Fibroblast of skin of abdomen (primary cell): Measurements from ENCODE around the gene C15orf40.

Source experiments
- DNase-seq: peaks from one replicate; pipeline ENCODE4 v3.0.0-alpha.2; 2013

C15orf40 gene

DNA sequence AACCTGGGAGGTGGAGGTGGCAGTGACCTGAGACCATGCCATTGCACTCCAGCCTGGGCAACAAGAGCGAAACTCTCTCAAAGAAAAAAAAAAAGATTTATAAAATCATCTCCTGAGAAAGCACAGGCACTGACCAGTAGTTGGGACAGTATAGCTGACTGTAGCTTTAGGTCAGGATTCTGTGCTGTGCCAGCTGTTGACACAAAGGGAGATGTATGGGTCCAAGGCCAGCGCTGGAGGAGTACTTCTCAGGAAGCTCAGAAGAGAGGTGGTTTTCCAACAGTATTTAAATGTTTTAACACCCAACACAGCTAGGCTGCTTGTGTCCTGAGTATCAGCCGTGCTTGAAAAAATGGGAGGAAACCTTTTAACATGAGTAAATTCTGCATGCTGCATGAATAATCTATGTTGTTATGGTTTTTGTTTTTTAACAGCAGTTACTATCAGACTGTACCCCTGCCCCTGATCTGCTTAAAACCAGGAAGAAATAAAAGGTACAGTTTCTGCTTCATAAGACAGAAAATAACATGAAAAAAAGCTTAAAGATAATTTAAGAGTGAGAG is 18.9 kb downstream of the C15orf40 start:
- DNase-seq: no peak

DNA sequence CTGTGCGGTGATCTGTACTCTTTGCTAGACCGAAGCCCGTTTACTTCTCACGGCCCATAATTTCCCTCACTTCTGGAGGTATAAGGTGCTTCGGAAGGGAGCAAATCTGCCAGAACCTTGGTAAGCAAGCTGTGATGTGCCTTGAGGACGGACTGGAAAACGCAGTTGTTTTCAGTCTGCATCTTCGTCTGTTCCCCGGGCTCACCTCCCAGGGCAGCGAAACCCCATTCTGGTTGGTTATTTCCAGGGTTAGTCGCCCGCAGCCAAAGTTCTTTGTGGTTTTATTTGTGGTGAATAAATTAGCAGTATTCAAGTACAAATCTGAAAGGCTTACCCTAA is 25.0 kb downstream of the C15orf40 start:
- DNase-seq: no peak

DNA sequence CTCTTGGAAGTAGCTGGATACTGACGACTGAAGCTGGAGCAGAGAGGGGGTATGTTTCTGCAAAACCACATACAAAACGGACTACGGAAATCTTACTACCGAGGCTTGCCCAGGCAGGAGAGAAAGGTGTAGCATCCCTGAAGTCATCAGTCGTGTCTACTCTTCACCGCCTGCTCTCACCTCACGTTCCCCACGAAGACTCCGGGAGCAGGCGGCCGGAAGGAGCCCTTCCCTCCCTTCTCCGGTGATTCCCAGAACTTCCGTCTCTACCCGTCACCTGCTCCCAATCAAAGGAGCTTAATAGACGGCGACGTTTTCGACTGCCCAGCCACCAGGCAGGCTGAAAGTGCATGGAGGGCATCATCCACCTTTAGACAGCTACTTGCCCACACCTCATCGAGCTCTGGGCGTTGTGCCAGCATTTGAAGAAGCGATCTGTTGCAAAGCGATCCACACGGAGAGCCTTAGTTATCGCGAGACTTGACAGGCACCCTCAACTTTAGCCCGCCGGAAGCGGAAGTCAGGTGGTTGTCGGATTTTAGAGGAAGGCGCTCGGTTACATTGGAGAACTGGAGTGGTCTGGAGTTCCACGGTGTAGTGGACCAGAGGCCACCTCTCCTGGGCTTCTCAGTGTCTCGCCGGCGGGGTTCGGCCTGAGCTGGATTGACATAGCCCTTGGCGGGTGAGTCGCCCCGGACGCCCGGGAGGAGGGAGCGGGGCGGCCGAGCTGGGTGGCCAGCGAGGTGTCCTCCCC is 25.6 kb downstream of the C15orf40 start, which contains the start of gene RAMAC:
TSS of gene RAMAC (plus strand) at position 523 of the 754 bp plus-strand sequence. CDS start 2,809 bp downstream, outside the sequence.
- peak; percentile 96 for DNase-seq

DNA sequence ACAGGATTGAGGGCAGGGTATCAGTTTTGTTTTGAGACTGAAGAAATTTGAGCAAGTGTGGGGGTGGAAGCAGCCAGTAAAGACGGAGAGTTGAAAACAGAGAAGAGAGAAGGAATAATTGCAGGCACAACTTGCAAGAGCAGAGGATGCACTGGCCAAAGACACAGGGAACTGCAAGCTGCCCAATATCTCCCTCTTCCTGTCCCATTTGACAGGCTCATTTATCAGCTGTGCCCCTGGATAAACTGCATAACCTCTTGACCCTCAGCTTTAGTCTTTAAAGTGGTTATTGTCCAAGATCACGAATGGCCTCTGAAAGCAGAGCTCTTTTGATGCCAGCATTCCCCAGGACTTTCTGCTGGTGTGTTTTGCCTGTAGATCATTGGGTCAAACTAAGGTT is 30.5 kb downstream of the C15orf40 start:
- DNase-seq: no peak

DNA sequence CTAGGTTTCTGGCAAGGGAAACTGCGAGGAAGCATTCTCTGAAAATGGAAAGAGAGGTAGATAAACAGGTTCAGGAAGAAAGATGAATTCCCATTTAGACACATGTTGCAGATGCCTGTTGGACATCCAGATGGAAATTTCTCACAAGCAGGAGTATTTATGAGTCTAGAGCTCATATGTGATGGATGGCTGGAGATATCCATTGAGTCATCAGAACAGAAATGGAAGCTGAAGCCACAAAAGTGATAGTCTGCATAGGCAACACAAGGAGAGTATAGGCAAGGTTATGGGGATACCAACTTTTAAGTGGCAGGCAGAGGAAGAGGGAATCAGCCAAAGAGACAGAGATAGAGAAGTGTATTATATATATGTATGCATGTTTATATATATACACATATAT is 31.7 kb downstream of the C15orf40 start:
- no peak for DNase-seq

DNA sequence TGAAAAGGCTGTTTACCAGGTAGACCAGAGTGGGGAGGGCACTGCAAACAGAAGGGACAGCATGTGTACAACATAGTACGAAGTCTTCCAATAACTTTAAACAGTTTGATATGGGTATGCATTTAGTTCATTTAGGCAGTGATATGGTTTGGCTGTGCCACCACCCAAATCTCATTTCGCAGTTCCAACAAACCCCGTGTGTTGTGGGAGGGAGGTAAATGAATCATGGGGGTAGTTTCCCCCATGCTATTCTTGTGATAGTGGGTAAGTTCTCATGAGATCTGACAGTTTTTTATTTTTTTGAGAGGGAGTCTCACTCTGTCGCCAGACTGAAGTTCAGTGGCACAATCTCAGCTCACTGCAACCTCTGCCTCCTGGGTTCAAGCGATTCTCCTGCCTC is 33.0 kb downstream of the C15orf40 start:
- DNase-seq: no peak

DNA sequence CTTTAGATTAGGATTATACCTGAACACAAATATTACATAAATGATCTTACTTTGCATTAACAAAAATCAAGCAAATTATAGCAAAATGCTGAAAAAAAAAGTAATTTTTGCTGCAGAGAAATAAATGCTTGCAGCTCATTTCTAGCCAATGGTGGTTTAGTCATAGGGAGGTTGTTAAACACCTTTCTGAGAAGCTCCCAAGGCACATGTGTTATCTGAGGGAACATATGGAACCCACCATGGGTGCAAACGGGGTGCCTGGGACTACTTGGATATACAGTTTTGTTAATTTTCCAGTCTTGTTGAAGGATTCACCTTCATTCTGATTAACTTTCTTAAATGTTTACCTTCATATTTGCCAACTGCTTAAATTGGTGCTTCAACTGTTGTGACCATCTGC is 34.4 kb downstream of the C15orf40 start:
- no peak for DNase-seq

DNA sequence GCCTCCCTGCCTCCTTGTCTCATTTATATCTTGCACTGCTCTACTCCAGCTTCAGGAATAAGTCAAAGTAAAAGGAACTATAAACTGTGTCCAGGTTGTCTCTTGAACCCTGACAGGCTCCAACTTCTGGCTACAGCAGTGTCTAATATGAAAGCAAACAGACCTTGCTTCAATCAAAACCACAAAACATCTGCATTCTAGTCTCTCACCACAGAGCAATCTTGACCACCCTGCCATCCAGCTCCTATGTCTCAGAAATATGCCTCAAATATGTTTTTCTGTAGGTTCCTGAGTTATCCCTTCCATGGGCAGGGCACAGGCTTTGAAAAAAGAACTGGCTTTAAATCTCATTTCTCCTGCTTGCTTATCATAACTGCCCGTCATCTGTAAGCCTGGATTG is 38.4 kb downstream of the C15orf40 start:
- no peak for DNase-seq

DNA sequence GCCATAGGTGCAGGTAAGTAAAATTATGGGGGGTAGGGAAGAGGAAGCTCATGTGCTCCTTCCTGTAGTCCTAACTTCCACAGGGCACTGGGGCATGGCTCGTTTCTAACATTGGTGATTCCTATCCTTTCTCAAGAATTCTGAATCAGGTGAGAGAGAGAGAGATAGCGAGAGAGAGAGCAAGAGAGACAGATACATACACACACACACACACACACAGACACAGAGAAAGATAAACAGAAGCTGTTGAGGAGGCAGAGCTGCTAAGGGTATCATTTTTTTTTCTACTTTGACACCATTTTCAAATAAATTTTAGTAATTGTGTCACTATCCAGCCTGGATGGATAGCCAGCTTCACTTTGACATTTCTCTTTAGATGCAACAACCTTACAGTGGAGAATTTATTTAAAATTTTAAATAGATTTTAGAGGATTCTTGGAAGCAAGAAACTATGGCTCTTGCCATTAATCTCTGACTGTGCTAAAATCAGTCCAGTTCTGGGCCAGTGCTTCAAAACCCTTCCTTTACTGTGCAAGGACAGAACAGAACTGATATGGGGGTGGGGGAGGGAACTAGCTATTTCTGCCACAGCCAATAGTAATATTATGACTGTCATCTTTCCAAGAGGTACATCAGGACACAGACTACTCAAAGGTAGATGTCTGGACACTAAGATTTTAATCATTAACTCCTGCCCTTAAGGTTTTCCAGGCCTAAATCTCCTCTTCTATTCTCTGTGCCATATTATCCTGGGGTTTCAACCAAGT is 40.0 kb downstream of the C15orf40 start:
- DNase-seq: no peak

DNA sequence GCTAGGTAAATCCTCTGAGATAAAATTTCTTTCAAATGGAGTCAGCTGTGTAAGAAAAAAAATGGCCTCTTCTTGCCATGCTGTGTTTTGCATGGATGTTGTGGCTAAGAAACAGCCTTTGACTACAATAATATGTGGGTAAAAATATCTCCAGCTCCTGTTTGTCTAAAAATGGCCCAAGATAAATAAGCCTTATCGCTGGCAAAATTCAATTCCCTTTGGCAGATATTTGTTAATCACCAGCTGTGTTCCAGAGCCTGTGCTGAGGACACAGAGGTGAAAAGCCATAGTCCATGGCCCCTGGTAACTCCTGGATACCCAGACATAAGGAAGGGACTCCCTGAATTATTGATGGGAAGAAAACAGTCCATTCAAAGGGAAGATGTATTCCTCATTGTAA is 40.7 kb downstream of the C15orf40 start:
- DNase-seq: no peak

DNA sequence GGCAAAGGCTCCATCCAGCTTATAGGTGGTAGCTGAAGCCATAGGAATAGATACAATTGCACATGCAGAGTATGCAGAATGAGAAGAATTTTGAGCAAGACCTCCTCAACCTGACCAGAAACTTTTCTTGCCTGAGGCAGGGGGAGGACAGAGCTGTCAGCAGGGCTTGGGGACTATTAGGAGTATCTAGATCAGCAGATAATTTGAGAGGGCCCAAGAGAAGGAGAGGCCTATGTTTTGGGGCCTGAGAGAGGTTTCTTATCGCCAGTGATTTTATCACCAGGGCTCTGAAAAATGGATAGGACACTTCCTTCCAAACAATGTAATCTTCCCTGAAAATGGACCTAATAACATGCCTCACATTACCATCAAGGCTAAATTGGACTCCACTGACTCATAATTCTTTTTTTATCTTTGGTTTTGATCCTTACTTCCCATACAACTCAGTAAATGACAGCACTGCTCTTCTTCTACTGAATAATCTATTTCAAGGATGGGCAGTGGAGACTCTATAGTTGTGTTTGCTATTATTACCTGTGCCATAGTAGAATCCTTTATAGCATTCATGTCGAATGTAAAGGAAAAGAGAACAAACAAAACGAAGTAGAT is 41.3 kb downstream of the C15orf40 start:
- no peak for DNase-seq

DNA sequence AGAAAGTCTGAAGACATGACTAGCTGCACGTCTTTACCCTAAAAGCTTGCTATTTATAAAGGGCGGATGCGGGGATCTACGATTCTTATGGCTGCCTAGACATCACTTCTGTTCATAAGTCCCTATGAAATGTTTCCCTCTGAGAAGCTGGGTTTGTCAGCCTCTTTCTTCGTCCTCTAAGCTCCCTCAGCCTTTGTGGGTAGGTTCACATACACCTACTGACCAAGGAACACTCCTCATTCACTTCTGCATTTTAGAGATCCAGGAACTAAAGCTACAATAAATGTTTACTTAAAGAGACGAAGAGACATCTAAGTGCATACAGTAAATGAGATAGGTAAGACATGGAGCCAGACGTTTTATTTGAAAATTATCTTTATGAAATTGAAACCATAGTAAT is 42.1 kb downstream of the C15orf40 start:
- DNase-seq: no peak

DNA sequence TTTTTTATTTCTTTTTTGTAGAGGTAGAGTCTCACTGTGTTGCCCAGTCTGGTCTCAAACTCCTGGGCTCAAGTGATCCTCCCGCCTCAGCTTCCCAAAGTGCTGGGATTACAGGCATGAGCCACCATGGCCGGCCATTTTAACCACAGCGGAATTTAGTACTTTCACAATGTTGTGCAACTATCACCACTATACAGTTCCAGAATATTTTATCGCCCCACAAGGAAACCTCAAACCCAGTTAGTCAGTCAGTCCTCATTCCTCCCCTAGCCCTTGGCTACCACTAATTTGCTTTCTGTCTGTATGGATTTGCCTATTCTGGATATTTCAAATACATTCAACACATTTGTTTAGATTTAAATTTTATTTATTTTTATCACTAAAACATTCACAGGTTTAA is 43.4 kb downstream of the C15orf40 start:
- DNase-seq: peak; percentile 73

DNA sequence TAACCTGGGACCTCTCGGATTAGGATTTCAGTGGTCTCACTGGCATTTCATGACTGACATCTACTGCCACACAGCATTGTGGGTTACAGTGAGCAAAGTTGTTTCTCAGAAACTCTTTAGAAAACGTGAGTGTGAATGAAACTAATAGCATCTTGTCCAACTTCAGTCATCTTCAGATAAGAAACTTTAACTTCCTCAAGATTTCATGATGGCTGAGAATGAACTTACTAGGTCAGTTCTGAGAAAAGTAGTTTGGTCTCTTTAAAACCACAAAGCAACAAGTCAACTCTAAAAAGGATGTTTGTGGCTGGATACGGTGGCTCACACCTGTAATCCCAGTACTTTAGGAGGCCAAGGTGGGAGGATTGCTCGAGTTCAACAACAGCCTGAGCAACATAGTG is 44.8 kb downstream of the C15orf40 start:
- no peak for DNase-seq

DNA sequence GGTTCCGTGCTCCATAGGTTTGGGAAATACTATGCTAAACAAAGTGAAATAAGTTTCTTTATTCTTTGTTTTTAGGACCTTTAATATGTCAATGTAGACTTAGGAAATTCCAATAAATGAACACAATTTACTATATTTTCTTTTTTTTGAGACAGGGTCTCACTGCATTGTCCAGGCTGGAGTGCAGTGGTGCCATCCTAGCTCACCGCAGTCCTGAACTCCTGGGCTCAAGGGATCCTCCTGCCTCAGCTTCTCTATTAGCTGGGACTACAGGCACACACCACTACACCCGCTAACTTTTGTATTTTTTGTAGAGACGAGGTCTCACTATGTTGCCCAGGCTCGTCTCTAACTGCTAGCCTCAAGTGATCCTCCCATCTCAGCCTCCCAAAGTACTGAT is 46.5 kb downstream of the C15orf40 start:
- no peak for DNase-seq

DNA sequence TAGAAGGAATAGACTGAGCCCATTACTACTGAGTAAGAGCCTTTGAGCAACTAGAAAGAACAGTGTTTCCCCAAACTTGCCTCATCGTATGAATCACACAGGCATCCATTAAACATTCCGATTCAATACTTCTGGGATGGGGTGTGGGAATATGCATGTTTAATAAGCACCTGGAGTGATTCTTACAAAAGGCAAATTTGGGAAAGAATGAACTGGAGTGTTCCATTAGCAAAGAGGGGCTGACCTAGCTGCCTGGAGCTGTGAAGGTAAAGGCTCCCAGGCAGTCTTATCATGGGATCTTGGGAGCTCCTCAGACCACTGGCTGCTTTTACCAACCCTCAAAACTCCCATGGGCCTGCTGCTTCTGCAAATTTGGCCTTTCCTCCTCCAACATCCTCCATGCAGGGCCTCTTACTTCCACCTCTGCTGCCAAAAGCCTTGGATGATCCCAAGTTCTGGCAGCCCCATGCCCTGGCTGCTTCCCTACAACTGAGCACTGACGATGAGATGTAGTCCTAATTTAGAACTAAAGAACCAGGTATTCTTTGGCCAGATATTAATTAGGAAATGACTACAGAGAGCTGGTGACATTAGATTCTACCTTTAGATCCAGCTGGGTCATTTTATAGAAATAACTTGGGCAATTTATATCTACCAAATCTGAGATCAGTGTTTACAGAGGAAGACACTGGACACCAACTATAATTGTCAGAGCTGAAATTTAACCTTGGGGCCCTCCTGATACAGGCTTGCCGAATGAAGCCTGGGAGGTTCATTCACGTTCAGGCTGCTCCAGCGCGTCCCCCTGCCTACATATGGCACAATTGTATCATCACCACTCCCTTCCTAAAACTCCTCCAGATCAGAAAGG is 47.7 kb downstream of the C15orf40 start:
- peak; percentile 53 for DNase-seq

DNA sequence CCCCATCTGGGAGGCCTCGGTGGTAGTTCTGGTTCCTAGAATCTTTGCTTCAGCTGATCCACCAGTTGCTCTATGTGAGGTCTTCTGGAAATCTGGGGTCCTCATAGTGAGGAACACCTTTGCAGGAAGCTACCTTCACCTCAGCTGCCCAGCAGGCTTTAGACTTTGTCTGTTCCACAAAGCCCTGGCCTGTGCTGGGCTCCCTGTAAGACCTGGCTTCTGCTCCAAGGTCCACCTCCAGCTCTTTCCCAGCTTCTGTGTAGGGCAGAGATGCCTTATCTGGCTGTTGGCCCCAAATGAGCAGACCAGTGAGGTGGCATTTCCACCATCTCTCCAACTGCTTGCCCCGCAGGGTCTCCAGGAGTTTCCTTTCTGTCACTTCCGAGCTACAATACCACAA is 50.7 kb downstream of the C15orf40 start:
- DNase-seq: no peak

DNA sequence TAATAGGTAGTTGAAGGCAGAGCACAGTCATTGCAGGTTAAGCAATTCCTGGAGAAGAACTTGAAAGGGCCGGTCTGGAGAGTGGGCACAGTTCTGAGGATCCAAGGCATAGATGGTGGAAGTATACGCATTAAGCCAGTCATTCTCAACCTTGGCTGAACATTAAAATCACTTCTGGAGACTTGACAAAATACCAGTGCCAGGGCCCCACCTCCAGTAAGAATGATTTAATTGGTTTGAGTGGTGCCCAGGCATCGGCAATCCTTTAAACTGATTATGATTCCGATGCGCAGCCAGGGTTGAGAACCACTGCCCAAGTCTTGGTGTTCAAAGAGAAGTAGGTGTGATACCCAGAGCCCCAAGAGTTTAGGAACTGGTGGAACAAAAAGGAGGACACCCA is 52.0 kb downstream of the C15orf40 start:
- no peak for DNase-seq

DNA sequence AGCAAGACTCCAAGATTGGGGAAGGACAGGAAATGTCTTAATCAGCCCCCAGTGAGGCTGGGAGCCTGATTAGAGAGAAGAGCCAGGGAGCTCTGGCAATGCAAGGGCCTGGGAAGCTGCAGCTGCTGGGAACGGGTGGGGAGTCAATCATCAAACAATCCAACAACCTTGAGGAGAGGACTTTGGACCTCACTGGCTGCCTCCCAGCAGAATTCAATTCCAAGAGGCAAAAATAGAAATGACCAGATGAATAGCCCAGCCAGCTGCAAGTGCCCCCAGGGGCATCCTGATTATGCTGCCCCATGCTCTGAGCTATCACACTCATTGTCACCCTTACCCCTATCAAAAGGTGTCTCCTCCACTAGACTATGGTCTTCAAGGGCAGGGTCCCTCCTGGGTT is 52.8 kb downstream of the C15orf40 start:
- DNase-seq: no peak

DNA sequence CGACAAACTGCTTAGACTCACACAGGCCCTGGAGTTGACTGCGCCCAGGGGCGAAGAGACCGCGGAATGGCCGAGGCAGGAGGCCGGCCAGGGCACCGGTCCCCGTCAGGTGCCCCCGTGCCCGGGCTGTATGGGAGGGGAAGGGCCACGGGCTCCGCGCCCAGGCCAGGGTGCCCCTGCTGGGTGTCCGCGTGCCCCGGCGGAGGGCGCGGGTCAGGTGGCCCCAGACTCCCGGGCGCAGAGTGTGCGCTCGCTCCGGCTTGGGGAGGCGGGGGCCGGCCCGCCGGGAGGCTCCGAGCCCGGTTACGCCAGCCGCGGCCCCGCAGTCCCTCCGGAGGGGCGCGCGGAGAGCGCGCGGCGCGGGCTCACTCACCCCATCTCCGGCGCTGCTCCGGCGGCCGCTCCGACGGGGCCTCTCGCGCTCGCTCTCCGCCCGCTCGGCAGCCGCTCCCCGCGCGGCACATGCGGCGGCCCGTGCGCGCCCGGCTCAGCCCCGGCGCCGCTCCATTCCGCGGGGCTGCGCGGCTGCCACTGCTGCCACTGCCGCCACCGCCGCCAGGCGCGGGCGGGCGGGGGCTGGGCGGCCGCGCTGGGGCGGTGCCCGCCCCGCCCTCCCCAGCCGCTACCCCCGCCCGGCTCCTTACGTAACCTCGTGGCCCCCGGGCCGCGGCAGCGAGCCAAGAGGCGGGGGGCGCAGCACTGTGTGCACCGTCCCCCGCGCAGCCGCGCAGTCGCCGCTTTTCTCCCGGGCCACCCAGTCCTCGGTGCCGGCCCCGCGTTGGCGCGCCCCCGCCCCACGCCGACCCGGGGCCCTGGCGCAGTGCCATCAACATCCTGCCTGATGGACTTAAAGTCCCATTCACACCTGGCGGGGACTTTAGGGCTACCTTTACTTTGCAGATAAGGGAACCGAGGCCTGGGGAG is 59.0 kb downstream of the C15orf40 start, which contains the start of gene HOMER2:
TSS of gene HOMER2 (minus strand) at position 563 of the 924 bp plus-strand sequence. CDS start at position 378, 185 bp downstream.
- peak; percentile 33 for DNase-seq
